Suprapubic skin (tissue), 4 donors: ENCODE results near the gene BPIFA3.

Experiments used
- CTCF ChIP-seq, 2 donors: fragments of 200-600 bp in 1 of 2; fragments of 450-650 bp in 1 of 2; sonication (generic) in 1 of 2; IDR thresholded peaks; one replicate each; pipeline ENCODE4 v1.5.1; 2016 to 2019; ENCODE audit warnings: antibody characterized with exemption in 2 of 2, mild to moderate bottlenecking in 1 of 2, moderate library complexity in 1 of 2
- EP300 ChIP-seq: sonication (generic); formaldehyde crosslinking; IDR thresholded peaks from one replicate; pipeline ENCODE4 v1.6.1; 2017; ENCODE audit warnings: antibody characterized with exemption
- POLR2A ChIP-seq, 2 donors: fragments of 450-650 bp; IDR thresholded peaks; one replicate each; pipeline ENCODE4 v1.6.1; 2017; ENCODE audit warnings: antibody characterized with exemption in 2 of 2, mild to moderate bottlenecking in 2 of 2, moderate library complexity in 2 of 2
- POLR2AphosphoS5 ChIP-seq, 3 donors: sonication (generic); formaldehyde crosslinking; IDR thresholded peaks; one replicate each; pipeline ENCODE4 v1.6.1; 2017; ENCODE audit warnings: antibody characterized with exemption in 3 of 3

- TF ChIP-seq CTCF (IDR thresholded peaks at IDR 0.05) (no peak), POLR2AphosphoS5 (IDR thresholded peaks at IDR 0.05) (no peak), EP300 (no peak), POLR2A (IDR thresholded peaks at IDR 0.05) (no peak)
Measured at GRCh38 chr20:33249456-33249855, 32.3 kb downstream of the BPIFA3 start.
